Left lobe of liver (tissue), 2 donors: ENCODE measurements around the gene MAML2. TPM values are rescaled to one million over a fixed set of nuclear protein-coding genes. Genes with fewer than 3 reads are reported as not detected.
"Not testable (repeated sequence)": the region's sequence is repeated elsewhere in the genome, so short reads cannot be mapped to it uniquely, and the experiment has no call there.

Source experiments
- ATAC-seq: fragments of 200-7000 bp; cut with Tn5 transposase; one replicate; pipeline ENCODE4 v1.9.1; 2020; ENCODE audit warnings: mild to moderate bottlenecking, moderate library complexity
- DNase-seq: peaks from one replicate; pipeline ENCODE4 v3.0.0-alpha.2; 2020; ENCODE audit warnings: low spot score
- total RNA-seq: library from RNA; stranded (reverse); gene quantifications from one replicate; pipeline ENCODE4 v1.2.1, GENCODE V29; 2021
- donor health status: DM: no; HTN: no; CAD: no; lungs with moderate emphysema.
- donor health status: DM: no; HTN: yes; CAD: no.

Gene MAML2
- total RNA-seq, 1 donor from 2014 or later: 1.0 TPM

GRCh38 chr11:96273507-96273906 is 69.5 kb downstream of the MAML2 start:
- no peak for ATAC-seq
- no peak for DNase-seq

- no peak for ATAC-seq
- DNase-seq: no peak
These were observed 70.3 kb downstream of the MAML2 start for GRCh38 chr11:96272529-96273222.

- ATAC-seq (no peak), DNase-seq (no peak)
These were observed 71.2 kb downstream of the MAML2 start for GRCh38 chr11:96271777-96272176.

GRCh38 chr11:96271352-96271751 is 71.6 kb downstream of the MAML2 start:
- ATAC-seq: not testable (repeated sequence)

GRCh38 chr11:96268527-96268926 is 74.5 kb downstream of the MAML2 start:
- DNase-seq, ATAC-seq: not testable (repeated sequence)

More at GRCh38 chr11:96271352-96271751, 71.6 kb downstream of the MAML2 start:
- DNase-seq: not testable (repeated sequence)

- DNase-seq: no peak
- no peak for ATAC-seq
These were observed 75.4 kb downstream of the MAML2 start for GRCh38 chr11:96267496-96268032.

- ATAC-seq (no peak), DNase-seq (no peak)
These were observed 75.9 kb downstream of the MAML2 start for GRCh38 chr11:96267001-96267495.

GRCh38 chr11:96265972-96266371 is 77.0 kb downstream of the MAML2 start:
- DNase-seq (no peak), ATAC-seq (no peak)

- no peak for DNase-seq
- no peak for ATAC-seq
These were observed 77.7 kb downstream of the MAML2 start for GRCh38 chr11:96265220-96265737.

- ATAC-seq: no peak
- no peak for DNase-seq
These were observed 78.6 kb downstream of the MAML2 start for GRCh38 chr11:96264364-96264763.

GRCh38 chr11:96263238-96263763 is 79.7 kb downstream of the MAML2 start:
- DNase-seq (no peak), ATAC-seq (no peak)

- no peak for ATAC-seq
- DNase-seq: no peak
These were observed 82.5 kb downstream of the MAML2 start for GRCh38 chr11:96260532-96260931.

GRCh38 chr11:96260067-96260511 is 82.9 kb downstream of the MAML2 start:
- DNase-seq (no peak), ATAC-seq (no peak)

GRCh38 chr11:96259134-96259830 is 83.7 kb downstream of the MAML2 start:
- no peak for ATAC-seq
- DNase-seq: no peak

GRCh38 chr11:96257972-96258934 is 84.7 kb downstream of the MAML2 start:
- DNase-seq (no peak), ATAC-seq (peak; percentile 24)

- no peak for ATAC-seq
- DNase-seq: no peak
These were observed 86.0 kb downstream of the MAML2 start for GRCh38 chr11:96257036-96257435.

GRCh38 chr11:96256215-96257011 is 86.6 kb downstream of the MAML2 start:
- ATAC-seq: no peak

GRCh38 chr11:96254854-96255253 is 88.1 kb downstream of the MAML2 start:
- no peak for ATAC-seq
- DNase-seq: no peak

More at GRCh38 chr11:96256215-96257011, 86.6 kb downstream of the MAML2 start:
- DNase-seq: no peak

GRCh38 chr11:96254087-96254486 is 88.9 kb downstream of the MAML2 start:
- no peak for DNase-seq
- peak; percentile 39 for ATAC-seq
